Right lobe of liver (tissue), 6 donors: Measurements from ENCODE around the gene STH. TPM values are rescaled to one million over a fixed set of nuclear protein-coding genes. Genes with fewer than 3 reads are reported as not detected.

Experiments used
- ATAC-seq, 4 donors: fragments of 200-7000 bp; cut with Tn5 transposase; one replicate each; pipeline ENCODE4 v1.9.1; 2020; ENCODE audit warnings: mild to moderate bottlenecking in 4 of 4, moderate library complexity in 4 of 4
- DNase-seq, 3 donors: peaks; one replicate each; pipeline ENCODE4 v3.0.0-alpha.2; 2020
- H3K27ac ChIP-seq, 3 donors: fragments of 200-600 bp; one replicate each; pipeline ENCODE4 v1.8.0; 2022
- H3K27me3 ChIP-seq, 2 donors: fragments of 200-600 bp; one replicate each; pipeline ENCODE4 v1.8.0; 2022
- H3K36me3 ChIP-seq, 4 donors: fragments of 200-600 bp; sonication (generic) in 1 of 4; one replicate each; pipeline versions ENCODE4 v1.5.1 to v1.8.0; 2017 to 2022; ENCODE audit warnings: control low read depth in 1 of 4
- H3K4me1 ChIP-seq, 4 donors: fragments of 200-600 bp; sonication (generic) in 1 of 4; one replicate each; pipeline versions ENCODE4 v1.5.1 to v1.8.0; 2017 to 2022; ENCODE audit warnings: control low read depth in 1 of 4
- H3K4me3 ChIP-seq, 3 donors: fragments of 200-600 bp; one replicate each; pipeline ENCODE4 v1.8.0; 2022
- H3K9me3 ChIP-seq, 4 donors: fragments of 200-600 bp; sonication (generic) in 1 of 4; one replicate each; pipeline versions ENCODE4 v1.5.1 to v1.8.0; 2017 to 2022; ENCODE audit warnings: control low read depth in 1 of 4
- POLR2A ChIP-seq: fragments of 450-650 bp; IDR thresholded peaks from one replicate; pipeline ENCODE4 v1.6.1; 2017; ENCODE audit warnings: antibody characterized with exemption, mild to moderate bottlenecking
- WGBS: methylation state at CpG from one replicate; pipeline ENCODE4 v1.1.6; 2018; ENCODE audit warnings: low coverage, low lambda C conversion rate; ENCODE audit not compliant: insufficient coverage; ENCODE audit errors: missing lambda C conversion rate; 5-methylcytosine and 5-hydroxymethylcytosine counted together
- intact Hi-C, 2 donors: fragments of 100-400 bp; cut with DNase I; formaldehyde crosslinking; loops; one replicate each; pipeline versions ENCODE4 v1.11.2 to v1.14.1; 2022
- total RNA-seq, 6 experiments: library from RNA; depleted of rRNA in 2 of 6; stranded (reverse); fragments of >200 nt in 2 of 6; fragmentation: NEBNext Ultra II Directional in 3 of 6; extraction: Animal tissue kit (Norgen Biotek cat#: 25700) in 3 of 6; gene quantifications; one replicate each; pipeline versions ENCODE4 v1.1.0 to v1.2.4, GENCODE V29; 2016 to 2023
- TF ChIP-seq, protein P1 (sequence below), 4 donors: fragments of 200-600 bp in 3 of 4; fragments of 450-650 bp in 1 of 4; IDR thresholded peaks; one replicate each; pipeline versions ENCODE4 v1.5.1 to v1.8.0; 2016 to 2022; ENCODE audit warnings: antibody characterized with exemption in 4 of 4, mild to moderate bottlenecking in 2 of 4
- donor health status: DM: no; HTN: yes; CAD: no.
- donor health status: DM: no; HTN: no; CAD: no.
- donor health status: DM: no; HTN: no; CAD: no.
- donor health status: DM: no; HTN: yes; CAD: no.
- donor health status: DM: no; HTN: yes; CAD: no.

The STH gene
- total RNA-seq, 6 experiments from 2014 or later = not detected

DNA sequence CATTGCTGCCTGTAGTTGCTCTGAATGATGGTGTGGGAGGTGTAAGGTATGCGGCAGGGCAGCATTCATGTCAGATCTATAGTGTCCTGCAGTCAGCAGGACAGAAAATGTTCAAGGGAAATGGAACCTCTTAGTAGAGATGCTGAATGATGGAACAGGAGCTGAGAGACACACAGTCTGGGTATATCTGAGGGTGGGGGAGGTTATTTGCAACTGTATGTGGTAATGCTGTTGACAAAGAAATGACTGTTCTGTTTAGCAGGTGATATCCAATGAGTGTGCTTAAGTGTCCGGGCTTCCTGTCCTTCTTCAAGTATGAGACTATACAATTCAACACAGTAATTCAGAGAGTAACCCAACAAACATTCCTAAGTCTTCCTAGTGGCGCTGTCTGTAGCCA lies 46.6 kb downstream of the STH start:
- no peaks in the 10 kb centered on the region for H3K9me3 ChIP-seq
- no peak for DNase-seq
- intact Hi-C loops = loop anchor here (5.0 to 10.0 kb wide), 3 partner anchors 139 to 169 kb away; partner anchors contain the start of gene KANSL1 (in 1 of the 2)
- H3K27ac ChIP-seq = peak overlapping the region in 2 of 3 donors; percentile 16 to 52
- ATAC-seq = peak in 1 of 4 donors; percentile 55
- WGBS = 73% methylated on average over 3 of the region's 3 CpGs
- peaks cover 0 to 39% (median 16%) of the 10 kb centered on the region in 4 donors for H3K36me3 ChIP-seq
- H3K4me1 ChIP-seq = peaks cover 0 to 31% (median 10%) of the 10 kb centered on the region in 4 donors
- no peaks in the 10 kb centered on the region for H3K27me3 ChIP-seq
- H3K4me3 ChIP-seq = no peak overlapping the region
- no peak for TF ChIP-seq POLR2A
- TF ChIP-seq, protein P1, sequence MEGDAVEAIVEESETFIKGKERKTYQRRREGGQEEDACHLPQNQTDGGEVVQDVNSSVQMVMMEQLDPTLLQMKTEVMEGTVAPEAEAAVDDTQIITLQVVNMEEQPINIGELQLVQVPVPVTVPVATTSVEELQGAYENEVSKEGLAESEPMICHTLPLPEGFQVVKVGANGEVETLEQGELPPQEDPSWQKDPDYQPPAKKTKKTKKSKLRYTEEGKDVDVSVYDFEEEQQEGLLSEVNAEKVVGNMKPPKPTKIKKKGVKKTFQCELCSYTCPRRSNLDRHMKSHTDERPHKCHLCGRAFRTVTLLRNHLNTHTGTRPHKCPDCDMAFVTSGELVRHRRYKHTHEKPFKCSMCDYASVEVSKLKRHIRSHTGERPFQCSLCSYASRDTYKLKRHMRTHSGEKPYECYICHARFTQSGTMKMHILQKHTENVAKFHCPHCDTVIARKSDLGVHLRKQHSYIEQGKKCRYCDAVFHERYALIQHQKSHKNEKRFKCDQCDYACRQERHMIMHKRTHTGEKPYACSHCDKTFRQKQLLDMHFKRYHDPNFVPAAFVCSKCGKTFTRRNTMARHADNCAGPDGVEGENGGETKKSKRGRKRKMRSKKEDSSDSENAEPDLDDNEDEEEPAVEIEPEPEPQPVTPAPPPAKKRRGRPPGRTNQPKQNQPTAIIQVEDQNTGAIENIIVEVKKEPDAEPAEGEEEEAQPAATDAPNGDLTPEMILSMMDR (IDR thresholded peaks at IDR 0.05) = no peak

DNA sequence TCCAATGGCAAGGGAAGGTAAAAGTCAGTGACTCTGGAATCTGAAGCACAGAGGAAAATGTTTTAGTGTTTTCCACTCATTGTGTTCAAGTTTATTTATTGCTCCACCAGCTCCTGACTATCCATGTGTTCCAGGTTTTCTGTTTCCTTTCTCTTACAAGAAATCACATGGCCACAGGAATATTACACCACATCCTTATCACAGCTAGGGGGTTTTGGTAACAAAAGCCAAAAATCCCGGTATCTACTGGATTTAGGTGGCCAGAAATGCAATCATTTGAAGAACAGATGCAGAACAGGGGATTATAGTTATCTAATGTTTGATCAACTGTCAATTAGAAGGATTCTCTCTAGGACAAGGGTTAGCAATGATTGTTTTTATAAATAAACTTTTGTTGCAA lies 47.9 kb downstream of the STH start:
- TF ChIP-seq POLR2A = no peak
- TF ChIP-seq, protein P1 (IDR thresholded peaks at IDR 0.05) = no peak
- H3K27me3 ChIP-seq = no peaks in the 10 kb centered on the region
- ATAC-seq = peak; percentile 43 to 61 (median 48)
- H3K36me3 ChIP-seq = peaks cover 0 to 37% (median 12%) of the 10 kb centered on the region in 4 donors
- H3K4me1 ChIP-seq = peaks cover 0 to 44% (median 15%) of the 10 kb centered on the region in 4 donors
- intact Hi-C loops = loop anchor here (5.0 to 10.0 kb wide), 3 partner anchors 138 to 168 kb away; partner anchors contain the start of gene KANSL1 (in 1 of the 2)
- 6% methylated on average over 1 of the region's 1 CpG for WGBS
- no peak for DNase-seq
- no peak overlapping the region for H3K4me3 ChIP-seq
- no peaks in the 10 kb centered on the region for H3K9me3 ChIP-seq
- H3K27ac ChIP-seq = peak overlapping the region; percentile 52 to 56 (median 54)

DNA sequence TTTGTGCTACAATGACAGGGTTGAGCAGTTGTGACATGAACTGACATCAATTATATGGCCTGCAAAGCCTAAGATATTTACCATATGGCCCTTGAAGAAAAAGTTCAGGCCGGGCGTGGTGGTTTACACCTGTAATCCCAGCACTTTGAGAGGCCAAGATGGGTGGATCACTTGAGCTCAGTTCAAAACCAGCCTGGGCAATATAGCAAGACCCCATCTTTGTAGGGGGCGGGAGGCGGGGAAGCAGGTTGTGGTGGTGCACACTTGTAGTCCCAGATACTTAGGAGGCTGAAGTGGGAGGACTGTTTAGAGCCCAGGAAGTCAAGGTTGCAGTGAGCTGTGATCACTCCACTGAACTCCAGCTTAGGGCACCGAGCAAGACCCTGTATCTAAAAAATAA lies 48.3 kb downstream of the STH start:
- WGBS = 100% methylated on average over 5 of the region's 5 CpGs
- Histone ChIP-seq H3K27me3 (no peaks in the 10 kb centered on the region), H3K9me3 (no peaks in the 10 kb centered on the region), H3K36me3 (peaks cover 0 to 34% (median 12%) of the 10 kb centered on the region in 4 donors), H3K4me3 (no peak overlapping the region), H3K4me1 (peaks cover 0 to 49% (median 16%) of the 10 kb centered on the region in 4 donors), H3K27ac (peak overlapping the region in 2 of 3 donors; percentile 54 to 56)
- DNase-seq = no peak
- TF ChIP-seq, protein P1 (IDR thresholded peaks at IDR 0.05) = no peak
- TF ChIP-seq POLR2A = no peak
- ATAC-seq = no peak
- intact Hi-C loops = loop anchor here (5.0 to 10.0 kb wide), 3 partner anchors 137 to 167 kb away; partner anchors contain the start of gene KANSL1 (in 1 of the 2)

DNA sequence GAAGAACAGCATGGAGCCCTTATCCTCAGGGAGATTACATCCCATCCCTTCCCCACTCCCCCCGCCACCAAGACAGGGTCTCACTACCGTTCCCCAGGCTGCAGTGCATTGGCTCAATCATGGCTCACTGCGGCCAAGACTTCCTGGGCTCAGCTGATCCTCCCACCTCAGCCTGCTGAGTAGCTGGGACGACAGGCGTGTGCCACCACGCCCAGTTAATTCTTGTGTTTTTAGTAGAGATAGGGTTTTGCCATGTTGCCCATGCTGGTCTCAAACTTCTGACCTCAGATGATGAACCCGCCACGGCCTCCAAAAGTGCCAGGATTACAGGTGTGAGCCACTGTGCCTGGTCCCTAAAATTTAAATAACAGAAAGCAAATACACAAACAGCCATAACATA lies 48.8 kb downstream of the STH start:
- intact Hi-C loops = loop anchor here (5.0 to 10.0 kb wide), 3 partner anchors 137 to 167 kb away; partner anchors contain the start of gene KANSL1 (in 1 of the 2)
- 94% methylated on average over 6 of the region's 8 CpGs for WGBS

More for the DNA sequence above, 48.8 kb downstream of the STH start:
- no peaks in the 10 kb centered on the region for H3K9me3 ChIP-seq
- peaks cover 0 to 32% (median 12%) of the 10 kb centered on the region in 4 donors for H3K36me3 ChIP-seq
- ATAC-seq (no peak), DNase-seq (no peak)
- TF ChIP-seq, protein P1 (IDR thresholded peaks at IDR 0.05) = no peak
- no peak for TF ChIP-seq POLR2A
- H3K27ac ChIP-seq = no peak overlapping the region
- no peaks in the 10 kb centered on the region for H3K27me3 ChIP-seq
- H3K4me1 ChIP-seq = peaks cover 0 to 51% (median 16%) of the 10 kb centered on the region in 4 donors
- no peak overlapping the region for H3K4me3 ChIP-seq

Other genes with a start within 250 kb of the STH start
- not detected for gene CRHR1, start 214.9 kb upstream of the STH start, total RNA-seq
- not detected for gene SPPL2C, start 154.4 kb upstream of the STH start, total RNA-seq
- gene MAPT, start 104.7 kb upstream of the STH start, total RNA-seq = 1 to 10 TPM in 2 of 6 experiments, under 1 TPM in 4; 0.39 to 4.9 (median 0.59) TPM
- 10 to 100 TPM; 23.1 to 29.5 (median 25.9) TPM for gene KANSL1, start 194.2 kb downstream of the STH start, total RNA-seq